Hepatocyte (in vitro differentiated cells): Measurements from ENCODE around the gene AZIN2.

Source experiments
- EZH2 ChIP-seq: fragments of 200-600 bp; sonication (generic); IDR thresholded peaks from 2 replicates; pipeline ENCODE4 v1.6.1; 2016; ENCODE audit warnings: antibody characterized with exemption, mild to moderate bottlenecking, borderline replicate concordance
- EZH2phosphoT487 ChIP-seq: fragments of 200-600 bp; sonication (generic); IDR thresholded peaks from one replicate; pipeline ENCODE4 v1.6.1; 2018; ENCODE audit warnings: antibody characterized with exemption, mild to moderate bottlenecking, low read depth, moderate library complexity; ENCODE audit not compliant: unreplicated experiment, severe bottlenecking
- TF ChIP-seq, protein P1 (sequence below): fragments of 200-600 bp; sonication (generic); IDR thresholded peaks from 2 replicates; pipeline ENCODE4 v1.5.1; 2016; ENCODE audit warnings: antibody characterized with exemption, mild to moderate bottlenecking; ENCODE audit not compliant: poor library complexity

DNA sequence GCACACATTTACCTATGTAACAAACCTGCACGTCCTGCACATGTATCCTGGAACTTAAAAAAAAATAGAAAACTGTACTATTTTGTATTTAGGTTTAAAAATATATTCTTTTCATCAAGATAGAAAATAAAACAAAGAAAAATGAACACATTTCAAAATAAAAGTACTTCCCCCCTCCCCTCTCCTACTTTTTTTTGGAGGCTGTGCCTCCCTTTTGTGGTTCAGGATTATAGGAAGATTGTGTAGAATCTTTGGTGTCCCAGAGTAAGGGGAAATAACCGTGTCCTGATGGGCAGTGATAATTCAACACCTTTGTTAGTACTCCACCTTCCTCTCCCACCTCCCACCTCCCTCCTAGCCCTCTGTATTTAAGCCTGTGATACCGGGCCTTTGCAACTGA lies 60.8 kb downstream of the AZIN2 start:
- TF ChIP-seq, protein P1, sequence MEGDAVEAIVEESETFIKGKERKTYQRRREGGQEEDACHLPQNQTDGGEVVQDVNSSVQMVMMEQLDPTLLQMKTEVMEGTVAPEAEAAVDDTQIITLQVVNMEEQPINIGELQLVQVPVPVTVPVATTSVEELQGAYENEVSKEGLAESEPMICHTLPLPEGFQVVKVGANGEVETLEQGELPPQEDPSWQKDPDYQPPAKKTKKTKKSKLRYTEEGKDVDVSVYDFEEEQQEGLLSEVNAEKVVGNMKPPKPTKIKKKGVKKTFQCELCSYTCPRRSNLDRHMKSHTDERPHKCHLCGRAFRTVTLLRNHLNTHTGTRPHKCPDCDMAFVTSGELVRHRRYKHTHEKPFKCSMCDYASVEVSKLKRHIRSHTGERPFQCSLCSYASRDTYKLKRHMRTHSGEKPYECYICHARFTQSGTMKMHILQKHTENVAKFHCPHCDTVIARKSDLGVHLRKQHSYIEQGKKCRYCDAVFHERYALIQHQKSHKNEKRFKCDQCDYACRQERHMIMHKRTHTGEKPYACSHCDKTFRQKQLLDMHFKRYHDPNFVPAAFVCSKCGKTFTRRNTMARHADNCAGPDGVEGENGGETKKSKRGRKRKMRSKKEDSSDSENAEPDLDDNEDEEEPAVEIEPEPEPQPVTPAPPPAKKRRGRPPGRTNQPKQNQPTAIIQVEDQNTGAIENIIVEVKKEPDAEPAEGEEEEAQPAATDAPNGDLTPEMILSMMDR = no peak
- TF ChIP-seq EZH2phosphoT487 = no peak
- TF ChIP-seq EZH2 = no peak
